AG09309 (cell line): ENCODE results near the gene FAM81A.

Experiments
- DNase-seq: peaks from one replicate; pipeline ENCODE4 v3.0.0-alpha.2; 2010; ENCODE audit warnings: low read depth
- H3K4me3 ChIP-seq: 2 replicates; pipeline ENCODE4 v1.5.1; 2011; ENCODE audit warnings: mild to moderate bottlenecking, low read depth, low read length, moderate library complexity; ENCODE audit not compliant: control insufficient read depth
- CTCF ChIP-seq: IDR thresholded peaks from 2 replicates; pipeline ENCODE4 v1.5.1; 2011; ENCODE audit warnings: mild to moderate bottlenecking, low read depth, low read length, inconsistent platforms; ENCODE audit not compliant: insufficient read depth, control insufficient read depth; ENCODE audit errors: missing control alignments

The FAM81A gene

GRCh38 chr15:59437817-59438624 is at the start of gene FAM81A:
Gene FAM81A (plus strand): TSS chr15:59438186. CDS start chr15:59458627, 20,441 bp downstream.
- H3K4me3 ChIP-seq, result peak within 1 kb of the TSS; percentile 53
- no peak for DNase-seq

GRCh38 chr15:59388670-59389069 is 49.3 kb upstream of the FAM81A start:
- DNase-seq, result peak; percentile 16
- no peak for TF ChIP-seq CTCF

More at GRCh38 chr15:59437817-59438624, at the start of gene FAM81A:
- no peak for TF ChIP-seq CTCF

GRCh38 chr15:59392299-59392698 is 45.7 kb upstream of the FAM81A start:
- no peak overlapping the region for H3K4me3 ChIP-seq
- TF ChIP-seq CTCF, result no peak
- DNase-seq, result no peak

More at GRCh38 chr15:59388670-59389069, 49.3 kb upstream of the FAM81A start:
- H3K4me3 ChIP-seq, result no peak overlapping the region

- DNase-seq, result no peak
- no peak overlapping the region for H3K4me3 ChIP-seq
- no peak for TF ChIP-seq CTCF
Measured at GRCh38 chr15:59394166-59394661, 43.8 kb upstream of the FAM81A start.

- DNase-seq, result no peak
- no peak for TF ChIP-seq CTCF
- no peak overlapping the region for H3K4me3 ChIP-seq
Measured at GRCh38 chr15:59396211-59396610, 41.8 kb upstream of the FAM81A start.

- no peak for TF ChIP-seq CTCF
- no peak overlapping the region for H3K4me3 ChIP-seq
- no peak for DNase-seq
Measured at GRCh38 chr15:59396679-59397078, 41.3 kb upstream of the FAM81A start.
